ENCODE measurements around the gene LAMC1. TPM values are rescaled to one million over a fixed set of nuclear protein-coding genes. Genes with fewer than 3 reads are reported as not detected.
A peak's percentile ranks its signal among the peaks of the same experiment; 100 is the strongest.

LAMC1 gene
- polyA plus RNA-seq, 1 donor (not counting 4 experiments of a cell fraction or from before 2014, with no cell fraction given): 66.6 TPM

- no peaks in the 10 kb centered on the region for H4K20me1 ChIP-seq (ENCODE audit: control insufficient read depth, extremely low read depth, insufficient read depth, low read length)
- dilution Hi-C loops (cut with MboI; ENCODE audit: extremely low pct_ligation_motif_present, low sequenced_read_pairs): no loop called here
- no peaks in the 10 kb centered on the region for H3K27me3 ChIP-seq (ENCODE audit: control insufficient read depth, extremely low read depth, insufficient read depth, low read length)
- H3K9me1 ChIP-seq (ENCODE audit: control insufficient read depth, extremely low read depth, insufficient read depth, low read length): no peaks in the 10 kb centered on the region
- H3K4me1 ChIP-seq (ENCODE audit: control insufficient read depth, extremely low read depth, insufficient read depth, low read length): peaks cover 45% of the 10 kb centered on the region
- H3K79me2 ChIP-seq (ENCODE audit: control insufficient read depth, insufficient read depth, low read length): peaks cover 48% of the 10 kb centered on the region
- no peaks in the 10 kb centered on the region for H3K9me3 ChIP-seq (ENCODE audit: control insufficient read depth, low read depth, low read length)
- no peak for DNase-seq (ENCODE audit: low read depth, low spot score)
- peak overlapping the region; percentile 78 to 94 (median 93) for H3K4me3 ChIP-seq (ENCODE audit: control insufficient read depth in 2 of 3, extremely low read depth in 1 of 3, insufficient read depth in 2 of 3, low read depth in 1 of 3, low read length in 3 of 3)
- peak overlapping the region; percentile 95 for H3K27ac ChIP-seq (ENCODE audit: control insufficient read depth, insufficient read depth, low read length)
- H3K9ac ChIP-seq (ENCODE audit: control insufficient read depth, extremely low read depth, insufficient read depth, low read length): peak overlapping the region; percentile 91
- no peak for FAIRE-seq
- H3K36me3 ChIP-seq (ENCODE audit: control insufficient read depth in 2 of 2, extremely low read depth in 1 of 2, insufficient read depth in 2 of 2, low read length in 2 of 2): peaks cover 0 to 4% of the 10 kb centered on the region in 2 experiments
- peak overlapping the region; percentile 1 for H2AFZ ChIP-seq (ENCODE audit: control insufficient read depth, low read length)
- TF ChIP-seq EZH2 (IDR thresholded peaks at IDR 0.05; ENCODE audit: low read length) (no peak), CTCF (optimal IDR thresholded peaks at IDR 0.05 in 1 of 3, IDR thresholded peaks at IDR 0.05 in 1 of 3, conservative IDR thresholded peaks at IDR 0.05 in 1 of 3; ENCODE audit: extremely low read depth in 1 of 3, insufficient read depth in 2 of 3, low read length in 3 of 3) (no peak)
- peak overlapping the region; percentile 99 for H3K4me2 ChIP-seq (ENCODE audit: control insufficient read depth, extremely low read depth, insufficient read depth, low read depth, low read length)
Measured at GRCh38 chr1:183024317-183025009, 1.2 kb downstream of the LAMC1 start.

- peak overlapping the region; percentile 91 for H3K9ac ChIP-seq (ENCODE audit: control insufficient read depth, extremely low read depth, insufficient read depth, low read length)
- peak overlapping the region; percentile 99 for H3K4me2 ChIP-seq (ENCODE audit: control insufficient read depth, extremely low read depth, insufficient read depth, low read depth, low read length)
- H3K4me1 ChIP-seq (ENCODE audit: control insufficient read depth, extremely low read depth, insufficient read depth, low read length): peaks cover 45% of the 10 kb centered on the region
- peaks cover 49% of the 10 kb centered on the region for H3K79me2 ChIP-seq (ENCODE audit: control insufficient read depth, insufficient read depth, low read length)
- no peak overlapping the region for H2AFZ ChIP-seq (ENCODE audit: control insufficient read depth, low read length)
- FAIRE-seq (peak; percentile 29), DNase-seq (ENCODE audit: low read depth, low spot score) (no peak)
- H3K27ac ChIP-seq (ENCODE audit: control insufficient read depth, insufficient read depth, low read length): peak overlapping the region; percentile 95
- H3K4me3 ChIP-seq (ENCODE audit: control insufficient read depth in 2 of 3, extremely low read depth in 1 of 3, insufficient read depth in 2 of 3, low read depth in 1 of 3, low read length in 3 of 3): peak overlapping the region; percentile 78 to 94 (median 93)
- dilution Hi-C loops (cut with MboI; ENCODE audit: extremely low pct_ligation_motif_present, low sequenced_read_pairs): no loop called here
- no peaks in the 10 kb centered on the region for H3K9me1 ChIP-seq (ENCODE audit: control insufficient read depth, extremely low read depth, insufficient read depth, low read length)
- no peaks in the 10 kb centered on the region for H3K9me3 ChIP-seq (ENCODE audit: control insufficient read depth, low read depth, low read length)
- TF ChIP-seq CTCF (optimal IDR thresholded peaks at IDR 0.05 in 1 of 3, IDR thresholded peaks at IDR 0.05 in 1 of 3, conservative IDR thresholded peaks at IDR 0.05 in 1 of 3; ENCODE audit: extremely low read depth in 1 of 3, insufficient read depth in 2 of 3, low read length in 3 of 3) (no peak), EZH2 (IDR thresholded peaks at IDR 0.05; ENCODE audit: low read length) (no peak)
- H3K27me3 ChIP-seq (ENCODE audit: control insufficient read depth, extremely low read depth, insufficient read depth, low read length): no peaks in the 10 kb centered on the region
- no peaks in the 10 kb centered on the region for H4K20me1 ChIP-seq (ENCODE audit: control insufficient read depth, extremely low read depth, insufficient read depth, low read length)
- peaks cover 0 to 4% of the 10 kb centered on the region in 2 experiments for H3K36me3 ChIP-seq (ENCODE audit: control insufficient read depth in 2 of 2, extremely low read depth in 1 of 2, insufficient read depth in 2 of 2, low read length in 2 of 2)
Measured at GRCh38 chr1:183025010-183025337, 1.8 kb downstream of the LAMC1 start.

All from keratinocyte (primary cell).